ENCODE data around the gene ASMT.
"Not testable (repeated sequence)": the region's sequence is repeated elsewhere in the genome, so short reads cannot be mapped to it uniquely, and the experiment has no call there.

GRCh38 chrX:1652011-1652811 lies 37.4 kb downstream of the ASMT start:
- TF ChIP-seq CTCF (conservative IDR thresholded peaks at IDR 0.05; ENCODE audit: low read depth, low read length) (peak; percentile 68), RAD21 (IDR thresholded peaks at IDR 0.05; ENCODE audit: low read length) (peak; percentile 55), SMC3 (IDR thresholded peaks at IDR 0.05; ENCODE audit: low read depth, low read length) (peak; percentile 64)
- TF ChIP-seq MAFK (IDR thresholded peaks at IDR 0.05; ENCODE audit: low read depth, low read length); CEBPB (IDR thresholded peaks at IDR 0.05; ENCODE audit: low read depth, low read length); POLR2A (IDR thresholded peaks at IDR 0.05; ENCODE audit: low read depth, low read length); USF2 (IDR thresholded peaks at IDR 0.05; ENCODE audit: low read depth, low read length); RFX5 (IDR thresholded peaks at IDR 0.05; ENCODE audit: low read depth, low read length); ELK1 (IDR thresholded peaks at IDR 0.05; ENCODE audit: borderline replicate concordance, low read depth, low read length); CHD1 (IDR thresholded peaks at IDR 0.05; ENCODE audit: low read depth, low read length); RCOR1 (IDR thresholded peaks at IDR 0.05; ENCODE audit: insufficient replicate concordance, low read length); MXI1 (IDR thresholded peaks at IDR 0.05; ENCODE audit: borderline replicate concordance, low read depth, low read length): not testable (repeated sequence)

Data from IMR-90 (cell line).